ENCODE measurements around the gene CRYBG2. TPM values are rescaled to one million over a fixed set of nuclear protein-coding genes. Genes with fewer than 3 reads are reported as not detected.

The CRYBG2 gene
- total RNA-seq, 1 donor from 2014 or later = 3.0 TPM

GRCh38 chr1:26344147-26344920 lies 9.6 kb downstream of the CRYBG2 start:
- Histone ChIP-seq H3F3A (ENCODE audit: low read depth) (no peaks in the 10 kb centered on the region), H3K4me3 (no peak overlapping the region), H3K79me2 (ENCODE audit: low read depth) (no peaks in the 10 kb centered on the region), H3K27me3 (no peaks in the 10 kb centered on the region), H3K27ac (no peak overlapping the region), H3K9me3 (ENCODE audit: low read depth) (no peaks in the 10 kb centered on the region), H2AFZ (replicated peaks) (no peak overlapping the region), H4K20me1 (ENCODE audit: low read depth) (no peaks in the 10 kb centered on the region), H3K36me3 (no peaks in the 10 kb centered on the region), H3K4me2 (no peak overlapping the region), H3K4me1 (no peaks in the 10 kb centered on the region), H3K9ac (no peak overlapping the region)
- no peaks in the 10 kb centered on the region for H3K36me3 Mint-ChIP-seq
- peaks cover 5% of the 10 kb centered on the region for H3K27me3 Mint-ChIP-seq (ENCODE audit: insufficient read depth, low read depth)
- TF ChIP-seq CTCF (IDR thresholded peaks at IDR 0.05) (no peak), EZH2 (IDR thresholded peaks at IDR 0.05) (no peak), EZH2phosphoT487 (IDR thresholded peaks at IDR 0.05) (no peak)
- H3K27ac Mint-ChIP-seq = no peak overlapping the region
- no peaks in the 10 kb centered on the region for H3K9me3 Mint-ChIP-seq
- no peak for DNase-seq (ENCODE audit: low spot score)
- peaks cover 14% of the 10 kb centered on the region for H3K4me1 Mint-ChIP-seq
- H3K4me3 Mint-ChIP-seq = no peak overlapping the region

- Histone ChIP-seq H3K36me3 (no peaks in the 10 kb centered on the region), H4K20me1 (ENCODE audit: low read depth) (no peaks in the 10 kb centered on the region), H3K27me3 (no peaks in the 10 kb centered on the region), H3K4me2 (no peak overlapping the region), H3K27ac (no peak overlapping the region), H2AFZ (replicated peaks) (no peak overlapping the region), H3K79me2 (ENCODE audit: low read depth) (peaks cover under 1% of the 10 kb centered on the region), H3F3A (ENCODE audit: low read depth) (peaks cover 22% of the 10 kb centered on the region), H3K4me1 (peaks cover 23% of the 10 kb centered on the region), H3K9ac (no peak overlapping the region), H3K4me3 (no peak overlapping the region), H3K9me3 (ENCODE audit: low read depth) (no peaks in the 10 kb centered on the region)
- H3K9me3 Mint-ChIP-seq = no peaks in the 10 kb centered on the region
- H3K4me1 Mint-ChIP-seq = peaks cover 39% of the 10 kb centered on the region
- H3K27me3 Mint-ChIP-seq (ENCODE audit: insufficient read depth, low read depth) = peaks cover 10% of the 10 kb centered on the region
- H3K36me3 Mint-ChIP-seq = no peaks in the 10 kb centered on the region
- H3K4me3 Mint-ChIP-seq = no peak overlapping the region
- DNase-seq (ENCODE audit: low spot score) = no peak
- TF ChIP-seq EZH2phosphoT487 (IDR thresholded peaks at IDR 0.05) (no peak), CTCF (IDR thresholded peaks at IDR 0.05) (no peak)
- H3K27ac Mint-ChIP-seq = peak overlapping the region; percentile 3
These were observed 13.9 kb downstream of the CRYBG2 start for GRCh38 chr1:26340047-26340481.

GRCh38 chr1:26338670-26339069 lies 15.3 kb downstream of the CRYBG2 start:
- Histone ChIP-seq H4K20me1 (ENCODE audit: low read depth) (no peaks in the 10 kb centered on the region), H2AFZ (replicated peaks) (no peak overlapping the region), H3K4me2 (no peak overlapping the region), H3K36me3 (no peaks in the 10 kb centered on the region), H3K79me2 (ENCODE audit: low read depth) (peaks cover 10% of the 10 kb centered on the region), H3F3A (ENCODE audit: low read depth) (peaks cover 22% of the 10 kb centered on the region), H3K27me3 (no peaks in the 10 kb centered on the region), H3K27ac (no peak overlapping the region), H3K4me3 (no peak overlapping the region), H3K4me1 (peaks cover 29% of the 10 kb centered on the region), H3K9me3 (ENCODE audit: low read depth) (no peaks in the 10 kb centered on the region), H3K9ac (no peak overlapping the region)
- Mint-ChIP-seq H3K9me3 (no peaks in the 10 kb centered on the region), H3K27me3 (ENCODE audit: insufficient read depth, low read depth) (peaks cover 10% of the 10 kb centered on the region), H3K4me1 (peaks cover 43% of the 10 kb centered on the region), H3K27ac (no peak overlapping the region), H3K36me3 (no peaks in the 10 kb centered on the region), H3K4me3 (peak overlapping the region; percentile 12)
- TF ChIP-seq EZH2phosphoT487 (IDR thresholded peaks at IDR 0.05) (no peak), CTCF (IDR thresholded peaks at IDR 0.05) (no peak), EZH2 (IDR thresholded peaks at IDR 0.05) (no peak)
- no peak for DNase-seq (ENCODE audit: low spot score)

Data from neural progenitor cell (in vitro differentiated cells).